ENCODE results near the gene OMA1.

OMA1 gene

GRCh38 chr1:58451560-58452191 is 94.8 kb downstream of the OMA1 start:
- Histone ChIP-seq H3K4me2 (ENCODE audit: low read depth, low read length, poor library complexity, severe bottlenecking) (no peak overlapping the region), H2AFZ (ENCODE audit: low read length) (no peak overlapping the region), H3K79me2 (ENCODE audit: insufficient read depth, low read length) (no peaks in the 10 kb centered on the region), H3F3A (ENCODE audit: low read depth) (no peaks in the 10 kb centered on the region), H3K4me1 (ENCODE audit: insufficient read depth, low read length, poor library complexity, severe bottlenecking) (no peaks in the 10 kb centered on the region), H3K9ac (ENCODE audit: low read depth, low read length, poor library complexity, severe bottlenecking) (no peak overlapping the region), H3K9me2 (replicated peaks; ENCODE audit: low read depth, low read length) (no peaks in the 10 kb centered on the region), H3K4me3 (ENCODE audit: low read length, poor library complexity, severe bottlenecking) (no peak overlapping the region), H3K36me3 (ENCODE audit: insufficient read depth, low read length) (no peaks in the 10 kb centered on the region), H3K9me3 (ENCODE audit: insufficient read depth, low read depth, low read length) (no peaks in the 10 kb centered on the region), H3K27me3 (ENCODE audit: insufficient read depth, low read length, poor library complexity, severe bottlenecking) (no peaks in the 10 kb centered on the region), H4K20me1 (ENCODE audit: insufficient read depth, low read length, poor library complexity, severe bottlenecking) (no peaks in the 10 kb centered on the region)
- TF ChIP-seq EZH2phosphoT487 (IDR thresholded peaks at IDR 0.05; ENCODE audit: borderline replicate concordance) (no peak), CTCF (conservative IDR thresholded peaks at IDR 0.05; ENCODE audit: low read length) (no peak)

- Histone ChIP-seq H3F3A (ENCODE audit: low read depth) (no peaks in the 10 kb centered on the region), H3K4me1 (ENCODE audit: insufficient read depth, low read length, poor library complexity, severe bottlenecking) (no peaks in the 10 kb centered on the region), H3K9ac (ENCODE audit: low read depth, low read length, poor library complexity, severe bottlenecking) (no peak overlapping the region), H3K36me3 (ENCODE audit: insufficient read depth, low read length) (no peaks in the 10 kb centered on the region), H4K20me1 (ENCODE audit: insufficient read depth, low read length, poor library complexity, severe bottlenecking) (no peaks in the 10 kb centered on the region), H3K4me3 (ENCODE audit: low read length, poor library complexity, severe bottlenecking) (no peak overlapping the region), H3K79me2 (ENCODE audit: insufficient read depth, low read length) (no peaks in the 10 kb centered on the region), H2AFZ (ENCODE audit: low read length) (no peak overlapping the region), H3K9me2 (replicated peaks; ENCODE audit: low read depth, low read length) (no peaks in the 10 kb centered on the region), H3K9me3 (ENCODE audit: insufficient read depth, low read depth, low read length) (no peaks in the 10 kb centered on the region), H3K27me3 (ENCODE audit: insufficient read depth, low read length, poor library complexity, severe bottlenecking) (no peaks in the 10 kb centered on the region), H3K4me2 (ENCODE audit: low read depth, low read length, poor library complexity, severe bottlenecking) (no peak overlapping the region)
- no peak for TF ChIP-seq EZH2phosphoT487 (IDR thresholded peaks at IDR 0.05; ENCODE audit: borderline replicate concordance)
- no peak for TF ChIP-seq CTCF (conservative IDR thresholded peaks at IDR 0.05; ENCODE audit: low read length)
Measured at GRCh38 chr1:58447886-58448285, 98.6 kb downstream of the OMA1 start.

GRCh38 chr1:58447042-58447441 is 99.5 kb downstream of the OMA1 start:
- H3K27me3 ChIP-seq (ENCODE audit: insufficient read depth, low read length, poor library complexity, severe bottlenecking) = no peaks in the 10 kb centered on the region
- no peaks in the 10 kb centered on the region for H3K79me2 ChIP-seq (ENCODE audit: insufficient read depth, low read length)
- no peak overlapping the region for H3K9ac ChIP-seq (ENCODE audit: low read depth, low read length, poor library complexity, severe bottlenecking)
- H3K4me3 ChIP-seq (ENCODE audit: low read length, poor library complexity, severe bottlenecking) = no peak overlapping the region
- no peaks in the 10 kb centered on the region for H3K36me3 ChIP-seq (ENCODE audit: insufficient read depth, low read length)
- H3F3A ChIP-seq (ENCODE audit: low read depth) = no peaks in the 10 kb centered on the region
- H3K9me2 ChIP-seq (replicated peaks; ENCODE audit: low read depth, low read length) = no peaks in the 10 kb centered on the region
- TF ChIP-seq CTCF (conservative IDR thresholded peaks at IDR 0.05; ENCODE audit: low read length) (no peak), EZH2phosphoT487 (IDR thresholded peaks at IDR 0.05; ENCODE audit: borderline replicate concordance) (no peak)
- no peaks in the 10 kb centered on the region for H4K20me1 ChIP-seq (ENCODE audit: insufficient read depth, low read length, poor library complexity, severe bottlenecking)
- H2AFZ ChIP-seq (ENCODE audit: low read length) = no peak overlapping the region
- H3K4me2 ChIP-seq (ENCODE audit: low read depth, low read length, poor library complexity, severe bottlenecking) = no peak overlapping the region
- no peaks in the 10 kb centered on the region for H3K4me1 ChIP-seq (ENCODE audit: insufficient read depth, low read length, poor library complexity, severe bottlenecking)
- no peaks in the 10 kb centered on the region for H3K9me3 ChIP-seq (ENCODE audit: insufficient read depth, low read depth, low read length)
